A673 (cell line): ENCODE data around the gene TTC16.

Experiments
- CTCF ChIP-seq: fragments of 300-800, 200-600 bp; sonication (generic); conservative IDR thresholded peaks from 2 replicates; pipeline ENCODE4 v1.5.1; 2017; ENCODE audit warnings: low read depth, mild to moderate bottlenecking, antibody characterized with exemption, low read length, moderate library complexity, mixed read lengths
- EZH2 ChIP-seq: fragments of 200-600 bp; sonication (generic); IDR thresholded peaks from 2 replicates; pipeline ENCODE4 v1.6.1; 2017; ENCODE audit warnings: borderline replicate concordance, low read depth, mild to moderate bottlenecking, mixed read lengths, antibody characterized with exemption, low read length; ENCODE audit not compliant: poor library complexity, severe bottlenecking

GRCh38 chr9:127698985-127699670 lies 16.8 kb upstream of the TTC16 start:
- no peak for TF ChIP-seq CTCF
- TF ChIP-seq EZH2: no peak
